ENCODE data around the gene LHPP.

The LHPP gene

GRCh38 chr10:124522933-124523871 is 61.6 kb downstream of the LHPP start:
- DNase-seq, result peak; percentile 77

- DNase-seq, result no peak
Observed at GRCh38 chr10:124523901-124524300, 62.3 kb downstream of the LHPP start.

- DNase-seq, result no peak
Observed at GRCh38 chr10:124524991-124525653, 63.5 kb downstream of the LHPP start.

GRCh38 chr10:124525751-124526600 is 64.4 kb downstream of the LHPP start:
- DNase-seq, result no peak

- DNase-seq, result no peak
Observed at GRCh38 chr10:124526621-124527267, 65.1 kb downstream of the LHPP start.

- no peak for DNase-seq
Observed at GRCh38 chr10:124527874-124528395, 66.3 kb downstream of the LHPP start.

- no peak for DNase-seq
Observed at GRCh38 chr10:124529661-124530214, 68.1 kb downstream of the LHPP start.

GRCh38 chr10:124530215-124530665 is 68.6 kb downstream of the LHPP start:
- peak; percentile 18 for DNase-seq

GRCh38 chr10:124530816-124531215 is 69.2 kb downstream of the LHPP start:
- no peak for DNase-seq

- DNase-seq, result no peak
Observed at GRCh38 chr10:124532106-124532641, 70.6 kb downstream of the LHPP start.

GRCh38 chr10:124532788-124533187 is 71.2 kb downstream of the LHPP start:
- no peak for DNase-seq

- no peak for DNase-seq
Observed at GRCh38 chr10:124533266-124533665, 71.6 kb downstream of the LHPP start.

- no peak for DNase-seq
Observed at GRCh38 chr10:124534231-124534798, 72.7 kb downstream of the LHPP start.

- DNase-seq, result no peak
Observed at GRCh38 chr10:124534826-124535601, 73.4 kb downstream of the LHPP start.

GRCh38 chr10:124535731-124536495 is 74.3 kb downstream of the LHPP start:
- no peak for DNase-seq

- DNase-seq, result no peak
Observed at GRCh38 chr10:124536496-124537050, 75.0 kb downstream of the LHPP start.

- DNase-seq, result no peak
Observed at GRCh38 chr10:124537166-124537725, 75.6 kb downstream of the LHPP start.

- DNase-seq, result no peak
Observed at GRCh38 chr10:124537891-124538290, 76.3 kb downstream of the LHPP start.

GRCh38 chr10:124538706-124539105 is 77.1 kb downstream of the LHPP start:
- DNase-seq, result no peak
